HG03175 (cell line): ENCODE results near the gene ZNF865.

ENCODE experiments used
- ATAC-seq: cut with Tn5 transposase; IDR thresholded peaks from one replicate; pipeline ENCODE4 v1.9.1; 2021; ENCODE audit warnings: mild to moderate bottlenecking, moderate library complexity; ENCODE audit not compliant: unreplicated experiment

ZNF865 gene

GRCh38 chr19:55656552-55656951 is 51.1 kb downstream of the ZNF865 start:
- no peak for ATAC-seq

GRCh38 chr19:55656988-55657747 is 51.7 kb downstream of the ZNF865 start:
- no peak for ATAC-seq

- no peak for ATAC-seq
Measured at GRCh38 chr19:55658846-55659459, 53.5 kb downstream of the ZNF865 start.

DNA sequence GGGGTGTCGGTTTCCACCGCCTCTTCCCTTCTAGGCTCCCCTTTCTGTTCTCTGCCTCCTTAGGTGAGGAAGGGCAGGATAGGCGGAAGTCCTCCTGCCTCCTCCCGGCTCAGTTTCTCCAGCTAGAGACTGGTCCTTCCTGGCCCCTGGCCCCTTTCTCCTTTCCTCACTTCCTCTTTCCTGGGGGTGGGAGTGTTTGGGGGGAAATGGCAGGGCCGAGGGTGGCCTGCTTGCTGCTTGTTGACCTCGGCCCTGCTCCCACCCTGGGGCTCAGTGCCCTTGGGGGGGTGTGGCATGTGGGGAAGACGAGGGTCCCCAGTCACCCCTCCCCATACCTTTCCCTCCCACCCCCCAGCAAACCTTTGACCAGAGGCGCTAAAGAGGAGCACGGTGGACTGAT is 54.4 kb downstream of the ZNF865 start:
- no peak for ATAC-seq

- no peak for ATAC-seq
Measured at GRCh38 chr19:55660404-55660803, 55.0 kb downstream of the ZNF865 start.

DNA sequence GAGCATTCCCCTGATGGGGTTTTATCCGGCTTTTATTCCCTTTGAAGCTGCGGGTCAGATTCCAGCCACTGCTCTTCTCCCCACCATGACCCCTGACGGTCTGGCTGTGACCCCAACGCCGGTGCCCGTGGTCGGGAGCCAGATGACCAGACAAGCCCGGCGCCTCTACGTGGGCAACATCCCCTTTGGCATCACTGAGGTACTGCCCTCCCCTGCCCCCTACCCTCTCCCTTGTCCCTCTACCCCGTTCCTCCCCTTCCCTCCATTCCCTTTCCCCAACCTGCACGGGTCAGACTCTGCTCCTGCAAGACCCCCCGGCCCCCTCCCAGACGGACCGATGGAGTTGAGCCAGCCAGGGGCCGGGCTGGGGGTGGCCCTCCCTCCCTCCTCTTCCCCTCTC is 55.5 kb downstream of the ZNF865 start:
- no peak for ATAC-seq

GRCh38 chr19:55661826-55662225 is 56.4 kb downstream of the ZNF865 start:
- ATAC-seq = no peak

- no peak for ATAC-seq
Measured at GRCh38 chr19:55663846-55664536, 58.5 kb downstream of the ZNF865 start.

- no peak for ATAC-seq
Measured at GRCh38 chr19:55666343-55667005, 61.0 kb downstream of the ZNF865 start.
